ENCODE data around the gene PEAK3.

The PEAK3 gene

DNA sequence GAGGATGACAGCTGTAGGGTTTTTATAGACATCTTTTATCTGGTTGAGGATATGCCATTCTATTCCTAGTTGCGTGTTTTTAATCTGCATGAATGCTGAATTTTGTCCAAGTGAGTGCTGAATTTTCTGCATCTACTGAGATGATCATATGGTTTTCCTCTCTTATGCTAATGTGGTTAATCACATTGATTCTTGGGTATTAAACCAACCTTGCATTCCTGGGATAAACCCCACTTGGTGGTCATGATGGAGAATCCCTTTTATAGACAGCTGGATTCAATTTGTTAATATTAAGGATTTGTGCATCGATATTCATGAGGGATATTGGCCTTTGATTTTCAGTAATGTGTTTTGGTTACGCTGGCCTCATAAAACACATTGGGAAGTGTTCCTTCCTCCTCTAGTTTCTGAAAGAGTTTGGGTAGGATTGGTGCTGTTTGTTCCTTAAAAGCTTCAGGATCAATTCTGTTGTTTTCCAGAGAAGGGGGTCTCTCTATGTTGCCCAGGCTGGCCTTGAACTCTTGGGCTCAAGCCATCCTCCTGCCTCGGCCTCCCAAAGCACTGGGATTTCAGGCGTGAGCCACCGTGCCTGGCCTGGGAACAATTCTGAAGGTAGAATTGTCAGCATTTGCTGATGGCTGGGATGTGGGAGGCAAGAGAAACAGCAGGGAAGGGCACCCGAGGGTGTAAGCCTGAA, 33.3 kb upstream of the PEAK3 start:
- DNase-seq (ENCODE audit: low read depth in 2 of 2, low spot score in 1 of 2): no peak

GRCh38 chr19:2312820-2313501, 31.0 kb upstream of the PEAK3 start:
- DNase-seq (ENCODE audit: low read depth in 2 of 2, low spot score in 1 of 2): no peak

- DNase-seq (ENCODE audit: low read depth in 2 of 2, low spot score in 1 of 2): no peak
Measured at GRCh38 chr19:2311093-2311492, 29.1 kb upstream of the PEAK3 start.

GRCh38 chr19:2309734-2310362, 27.9 kb upstream of the PEAK3 start:
- DNase-seq (ENCODE audit: low read depth in 2 of 2, low spot score in 1 of 2): no peak

DNA sequence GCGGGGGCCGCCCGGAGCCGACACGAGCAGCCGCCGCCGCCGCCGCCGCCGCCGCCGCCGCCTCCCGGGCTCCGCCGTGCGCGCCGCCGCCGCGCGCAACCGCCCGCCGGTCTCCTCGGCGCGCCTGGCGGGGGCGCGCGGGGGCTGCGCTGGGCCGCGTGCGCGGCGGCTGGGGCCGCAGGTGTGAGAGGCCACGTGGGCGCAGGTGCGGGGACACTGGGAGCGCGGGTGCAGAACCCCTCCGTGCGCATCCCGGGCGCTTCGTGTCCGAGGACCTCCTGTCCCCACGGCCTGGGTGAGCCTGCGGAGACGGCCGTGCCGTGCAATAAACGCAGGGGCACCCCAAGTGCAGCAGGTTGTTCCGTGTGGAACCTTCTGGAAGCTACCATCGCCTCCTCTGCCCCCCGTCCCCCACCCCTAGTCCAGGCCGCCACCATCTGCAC, 26.2 kb upstream of the PEAK3 start, which contains the start of gene LINGO3:
Gene LINGO3 (minus strand): TSS at position 41 of the 443 bp plus-strand sequence. CDS start 16,378 bp downstream, outside the sequence.
- DNase-seq (ENCODE audit: low read depth in 2 of 2, low spot score in 1 of 2): no peak

DNA sequence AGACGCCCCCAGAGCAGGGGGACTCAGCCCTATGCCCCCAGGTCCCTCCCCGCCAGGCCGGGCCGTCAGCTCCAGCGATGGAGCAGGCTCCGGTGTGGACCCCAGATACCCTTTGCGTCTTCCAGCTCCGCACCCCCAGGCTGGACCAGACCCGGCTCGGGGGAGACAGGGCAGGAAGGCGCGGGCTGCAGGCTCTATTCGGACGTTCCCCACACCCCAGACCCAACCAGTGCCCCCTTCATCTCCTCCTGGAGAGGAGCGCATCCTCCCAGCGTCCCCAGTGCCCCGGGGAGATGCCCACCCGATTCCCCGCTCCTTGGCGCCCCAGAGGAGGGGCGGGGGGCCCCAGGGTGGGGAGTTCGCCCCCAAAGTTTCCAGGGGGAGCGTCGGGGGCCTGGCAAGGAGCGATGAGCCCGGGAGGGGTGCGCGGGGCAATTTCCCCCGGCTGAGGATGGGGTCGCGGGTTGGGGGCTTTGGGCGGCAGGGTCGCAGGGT, 25.6 kb upstream of the PEAK3 start:
- DNase-seq (ENCODE audit: low read depth in 2 of 2, low spot score in 1 of 2): no peak

DNA sequence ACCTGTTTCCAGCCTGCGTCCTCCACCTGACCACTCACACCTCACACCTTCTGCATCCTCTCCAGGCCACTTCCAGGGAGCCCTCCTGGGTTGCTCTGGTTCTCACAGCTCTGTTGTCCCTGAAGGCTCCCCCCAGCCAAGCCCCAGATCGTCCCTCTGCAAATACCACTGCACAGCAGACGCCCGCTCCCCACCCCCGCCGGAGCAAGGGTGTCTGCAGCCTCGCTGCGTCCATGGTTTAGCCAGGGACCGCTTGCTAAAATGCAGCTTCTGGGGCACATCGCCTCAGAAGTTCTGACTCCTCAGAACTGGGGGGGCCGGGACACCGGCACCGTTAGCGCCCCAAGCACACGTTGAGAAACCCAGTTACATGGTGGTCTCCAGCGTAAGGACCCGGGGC, 25.0 kb upstream of the PEAK3 start:
- DNase-seq (ENCODE audit: low read depth in 2 of 2, low spot score in 1 of 2): no peak

GRCh38 chr19:2306281-2306806, 24.4 kb upstream of the PEAK3 start:
- no peak for DNase-seq (ENCODE audit: low read depth in 2 of 2, low spot score in 1 of 2)

- DNase-seq (ENCODE audit: low read depth in 2 of 2, low spot score in 1 of 2): no peak
Measured at GRCh38 chr19:2305452-2306280, 23.7 kb upstream of the PEAK3 start.

- no peak for DNase-seq (ENCODE audit: low read depth in 2 of 2, low spot score in 1 of 2)
Measured at GRCh38 chr19:2303211-2303798, 21.3 kb upstream of the PEAK3 start.

- no peak for DNase-seq (ENCODE audit: low read depth in 2 of 2, low spot score in 1 of 2)
Measured at GRCh38 chr19:2302319-2303210, 20.6 kb upstream of the PEAK3 start.

DNA sequence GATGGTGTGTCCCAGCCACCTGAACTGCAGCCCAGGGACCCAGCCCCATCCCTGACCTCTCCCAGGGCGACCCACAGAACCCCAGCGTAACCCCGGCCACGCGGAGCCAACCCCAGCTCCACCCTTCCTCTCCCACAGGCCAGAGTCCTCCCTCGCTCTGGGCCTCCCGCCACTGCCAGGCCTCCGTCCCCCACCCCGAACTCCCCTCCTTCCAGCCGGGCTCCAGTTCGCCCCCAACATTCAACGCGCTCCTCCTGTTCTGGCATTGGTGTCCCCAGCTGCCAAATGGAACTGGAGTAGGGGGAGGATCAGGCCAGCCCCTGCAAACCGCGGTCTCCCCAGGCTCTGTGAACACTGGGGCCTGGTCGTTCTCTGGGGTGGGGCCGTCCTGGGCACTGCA, 18.6 kb upstream of the PEAK3 start:
- no peak for DNase-seq (ENCODE audit: low read depth in 2 of 2, low spot score in 1 of 2)

- no peak for DNase-seq (ENCODE audit: low read depth in 2 of 2, low spot score in 1 of 2)
Measured at GRCh38 chr19:2296141-2296540, 14.2 kb upstream of the PEAK3 start.

DNA sequence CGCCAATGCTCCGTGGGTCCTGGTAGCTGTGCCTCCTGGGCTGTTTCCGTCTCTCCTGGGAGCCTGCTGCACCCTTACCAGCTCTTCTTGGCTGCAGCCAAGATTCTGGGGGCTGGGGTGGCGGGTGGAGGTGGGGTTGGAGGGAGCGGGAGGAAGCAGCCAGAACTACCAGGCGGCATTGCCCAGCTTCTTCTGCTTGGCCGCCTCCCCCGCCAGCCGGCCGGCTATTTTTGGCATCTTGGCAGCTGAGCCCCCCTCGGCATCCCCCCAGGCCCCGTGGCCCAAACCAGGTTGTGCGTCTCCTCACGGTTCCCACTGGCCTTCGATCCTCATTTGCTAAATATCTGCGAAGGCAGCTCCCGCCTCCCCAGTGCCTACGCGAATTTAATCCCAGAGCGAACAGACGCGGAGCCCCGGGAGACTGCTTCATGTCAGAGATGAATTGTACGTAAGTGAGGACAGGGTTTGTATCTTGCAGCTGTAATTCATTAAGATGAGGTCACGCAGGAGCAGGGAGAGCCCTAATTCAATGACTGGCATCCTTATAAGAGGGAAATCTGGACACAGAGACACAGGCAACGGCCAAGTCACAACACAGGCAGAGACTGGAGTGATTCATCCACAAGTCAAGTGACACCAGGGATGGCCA, 12.8 kb upstream of the PEAK3 start:
- DNase-seq (ENCODE audit: low read depth in 2 of 2, low spot score in 1 of 2): no peak

GRCh38 chr19:2291185-2291751, 9.3 kb upstream of the PEAK3 start:
- DNase-seq (ENCODE audit: low read depth in 2 of 2, low spot score in 1 of 2): no peak

DNA sequence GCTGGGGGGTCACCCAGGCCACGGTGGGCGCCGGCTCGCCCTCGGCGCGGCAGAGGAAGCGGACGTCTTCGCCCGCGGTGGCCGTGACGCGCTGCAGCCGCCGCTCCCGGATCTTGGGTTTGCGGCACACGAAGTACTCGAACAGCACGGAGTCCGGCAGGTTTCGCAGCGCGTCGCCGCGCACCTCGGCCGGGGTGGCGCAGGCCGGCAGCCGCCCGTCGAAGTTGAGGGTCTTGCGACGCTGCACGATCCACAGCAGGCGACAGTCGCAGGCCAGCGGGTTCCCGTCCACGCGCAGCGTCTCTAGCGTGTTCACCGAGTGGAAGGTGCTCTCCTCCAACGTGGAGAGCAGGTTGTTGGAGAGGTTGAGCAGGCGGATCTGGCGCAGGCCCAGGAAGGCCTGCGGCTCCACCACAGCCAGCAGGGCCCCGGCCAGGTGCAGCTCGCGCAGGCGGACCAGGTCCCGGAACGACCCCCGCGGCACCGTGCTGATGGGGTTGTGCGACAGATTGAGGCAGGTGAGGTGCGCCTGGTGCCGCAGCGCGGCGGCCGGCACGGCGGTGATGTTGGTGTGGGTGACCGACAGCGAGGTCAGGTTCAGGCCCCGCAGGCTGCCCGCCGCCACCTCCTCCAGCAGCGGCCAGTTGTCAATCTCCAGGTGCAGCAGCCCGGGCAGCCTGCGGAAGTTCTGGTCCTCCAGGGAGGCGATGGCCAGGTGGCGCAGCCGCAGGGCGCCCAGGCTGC, 8.6 kb upstream of the PEAK3 start:
- DNase-seq (ENCODE audit: low read depth in 2 of 2, low spot score in 1 of 2): no peak

- DNase-seq (ENCODE audit: low read depth in 2 of 2, low spot score in 1 of 2): no peak
Measured at GRCh38 chr19:2289714-2290435, 7.9 kb upstream of the PEAK3 start.
